LoVo (cell line): ENCODE results near the gene CADPS.

Experiments
- DNase-seq: peaks from one replicate; pipeline ENCODE4 v3.0.0-alpha.2; 2016; ENCODE audit warnings: low spot score

Gene CADPS

GRCh38 chr3:62874711-62875557, at the start of gene CADPS:
TSS of gene CADPS (minus strand) at chr3:62875416. CDS start at chr3:62875029, 387 bp downstream.
- DNase-seq, result no peak

DNA sequence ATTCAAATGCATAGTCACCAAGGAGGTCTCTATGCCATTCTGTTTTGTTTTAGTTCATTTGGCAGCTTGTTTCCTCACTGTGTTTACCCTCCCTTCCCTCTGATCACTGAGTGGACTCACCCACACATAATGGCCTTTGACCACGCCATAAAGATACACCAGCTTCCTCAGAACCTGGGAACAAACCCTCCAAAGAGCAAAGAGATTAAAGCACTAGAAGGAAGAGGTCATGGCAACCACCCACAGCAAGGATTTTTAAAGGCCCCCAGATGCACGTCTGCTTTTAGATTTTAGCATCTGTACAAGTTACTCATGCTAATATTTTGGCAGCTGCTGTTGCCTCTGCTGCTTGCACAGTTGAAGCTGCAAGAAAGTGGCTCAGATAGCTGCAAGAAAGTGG, 47.9 kb upstream of the CADPS start:
- DNase-seq, result no peak

GRCh38 chr3:62922326-62922725, 47.1 kb upstream of the CADPS start:
- no peak for DNase-seq

- no peak for DNase-seq
Observed at GRCh38 chr3:62920466-62920784, 45.2 kb upstream of the CADPS start.

DNA sequence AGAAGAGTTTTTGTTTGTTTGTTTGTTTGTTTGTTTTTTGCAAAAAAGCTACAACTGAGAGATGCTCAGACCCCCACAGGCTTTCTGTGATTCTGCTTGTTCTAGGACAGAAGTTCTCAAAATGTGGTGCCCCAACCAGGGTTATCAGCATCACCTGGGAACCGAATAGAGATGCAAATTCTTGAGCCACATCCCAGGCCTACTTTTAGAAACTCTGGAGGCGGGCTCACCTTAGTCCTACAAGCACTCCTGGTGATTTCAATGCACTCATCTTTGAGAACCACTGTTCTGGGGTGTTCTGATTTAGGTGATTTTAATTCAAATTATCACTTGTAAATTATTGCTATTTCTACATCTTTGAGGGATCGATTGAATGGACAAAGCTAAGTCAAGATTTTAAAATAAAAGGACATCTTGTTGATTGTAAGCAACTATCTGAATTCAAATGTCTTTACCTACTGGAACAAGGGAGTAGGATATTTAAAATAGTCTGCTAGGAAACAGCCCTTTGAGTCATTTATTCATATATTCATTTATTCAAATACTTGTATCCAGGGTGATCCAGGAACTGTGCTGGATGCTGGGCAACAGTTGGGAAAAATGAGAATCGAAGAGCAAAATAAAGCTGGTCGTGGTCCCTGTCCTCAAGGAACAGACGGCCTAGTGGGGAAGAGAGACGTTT, 44.7 kb upstream of the CADPS start:
- no peak for DNase-seq

DNA sequence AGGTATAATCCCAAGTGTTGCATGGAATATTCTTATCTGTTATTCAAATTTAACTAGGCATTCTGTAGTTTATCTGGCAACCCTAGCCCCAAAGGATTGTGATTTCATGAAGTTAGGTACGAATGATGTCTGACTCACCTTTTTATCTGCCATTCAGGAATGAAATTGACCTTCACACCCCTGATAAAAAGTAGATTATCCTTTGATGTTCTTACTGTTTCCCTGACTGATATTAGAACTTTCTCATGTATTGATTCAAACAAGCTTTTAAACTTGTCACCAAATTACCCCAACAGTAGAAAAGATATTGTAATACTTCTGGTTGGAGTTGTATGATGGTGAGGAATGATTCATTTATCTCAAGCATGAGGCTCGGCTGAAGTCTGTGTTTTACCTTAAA, 43.6 kb upstream of the CADPS start:
- peak; percentile 60 for DNase-seq

DNA sequence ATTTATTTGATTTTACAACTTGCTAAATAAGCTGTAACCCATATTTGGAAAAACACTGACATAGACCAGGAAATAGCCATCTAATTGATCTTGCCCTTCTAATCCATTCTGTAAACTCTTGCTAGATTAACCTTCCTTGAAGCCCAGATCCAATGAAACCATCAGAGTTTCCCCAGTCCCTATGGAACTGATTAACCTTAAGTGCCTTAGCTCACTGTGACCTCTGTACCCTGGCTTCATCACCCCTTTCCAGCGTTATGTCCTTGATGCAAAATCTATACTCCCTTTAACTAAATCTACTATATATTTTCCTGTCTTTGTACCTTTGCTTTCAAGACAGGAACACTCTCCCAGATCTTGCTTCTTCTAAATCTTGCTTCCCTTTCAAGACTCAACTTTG, 42.9 kb upstream of the CADPS start:
- DNase-seq, result no peak

GRCh38 chr3:62911526-62911925, 36.3 kb upstream of the CADPS start:
- DNase-seq, result no peak

DNA sequence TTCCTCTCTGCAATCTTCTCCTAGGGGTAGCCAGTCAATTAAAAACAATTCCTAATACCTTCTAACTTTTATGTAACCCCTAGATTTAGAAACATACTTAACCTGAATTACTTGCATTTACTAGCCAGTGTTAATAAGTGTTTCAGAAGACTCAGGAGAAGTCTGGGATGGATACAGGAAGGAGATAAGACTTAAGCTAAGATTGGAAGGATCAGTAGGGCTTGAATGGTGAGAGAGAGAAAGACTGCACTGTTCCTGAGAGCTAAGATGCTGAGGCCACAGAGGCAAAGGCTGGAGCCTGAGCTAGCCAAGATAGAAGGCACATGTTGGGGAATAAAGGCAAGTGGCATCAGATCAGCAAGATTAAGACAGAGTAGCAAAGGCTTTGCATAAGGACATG, 30.1 kb upstream of the CADPS start:
- no peak for DNase-seq

DNA sequence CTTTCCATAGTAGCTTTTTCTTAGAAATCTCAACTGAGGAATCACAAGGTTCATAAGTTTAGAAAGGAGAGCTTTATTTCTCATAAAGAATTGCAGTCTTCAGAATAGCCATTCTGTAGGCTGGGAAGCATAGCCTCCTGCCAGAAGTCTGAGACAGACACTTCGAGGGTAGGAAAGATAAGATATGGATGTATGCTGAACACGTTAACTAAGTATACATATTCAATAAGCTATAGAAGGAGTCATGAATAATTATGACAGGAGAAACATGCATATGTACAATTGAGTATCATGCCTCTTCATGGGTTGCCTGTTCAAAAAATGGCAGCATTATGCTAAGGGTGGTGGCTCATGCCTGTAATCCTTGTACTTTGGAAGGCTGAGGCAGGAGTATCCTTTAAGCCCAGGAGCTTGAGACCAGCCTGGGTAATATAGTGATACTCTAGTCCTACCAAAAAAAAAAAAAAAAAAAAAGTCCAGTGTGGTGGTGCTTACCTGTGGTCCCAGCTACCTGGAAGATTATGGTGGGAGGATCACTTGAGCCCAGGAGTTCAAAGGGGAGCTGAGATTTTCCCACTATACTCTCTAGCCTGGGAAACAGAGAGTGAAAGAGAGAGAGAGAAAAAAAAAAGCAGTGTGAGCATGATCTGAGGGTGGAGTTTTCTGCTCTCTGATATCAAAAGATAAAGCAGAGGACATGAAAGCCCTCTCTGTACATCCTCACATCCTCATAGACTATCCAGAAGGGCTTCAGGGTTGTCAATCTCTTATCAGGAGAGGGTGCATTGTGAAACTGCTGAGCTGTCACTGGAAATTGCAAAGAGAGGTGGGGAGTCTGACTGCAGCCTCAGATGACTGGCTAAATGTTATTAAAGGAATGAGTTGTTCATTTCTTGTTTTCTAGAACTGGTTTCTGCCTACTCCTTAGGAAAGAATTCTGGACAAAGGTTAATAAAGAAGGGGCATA, 23.6 kb upstream of the CADPS start:
- DNase-seq, result no peak

GRCh38 chr3:62895901-62896300, 20.7 kb upstream of the CADPS start:
- DNase-seq, result no peak

DNA sequence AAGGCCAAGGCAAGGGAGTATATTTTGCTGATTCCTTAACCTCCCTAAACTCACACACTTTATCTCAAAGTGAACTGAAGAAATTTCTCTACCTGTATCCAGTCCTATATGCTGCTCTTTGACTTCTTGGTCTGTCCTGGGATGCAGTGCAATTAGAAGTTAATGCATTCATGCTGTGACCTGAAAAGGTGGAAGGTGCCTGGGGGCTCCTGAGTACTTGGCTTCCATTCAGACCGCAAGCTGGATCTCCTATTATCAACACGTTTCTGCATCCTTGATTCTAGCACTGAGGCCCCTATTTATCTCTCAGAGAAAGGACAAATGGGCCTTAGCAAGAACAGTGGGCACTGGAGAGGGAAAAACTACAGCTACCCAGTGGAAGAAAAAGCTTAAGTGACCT, 17.7 kb upstream of the CADPS start:
- DNase-seq, result no peak

DNA sequence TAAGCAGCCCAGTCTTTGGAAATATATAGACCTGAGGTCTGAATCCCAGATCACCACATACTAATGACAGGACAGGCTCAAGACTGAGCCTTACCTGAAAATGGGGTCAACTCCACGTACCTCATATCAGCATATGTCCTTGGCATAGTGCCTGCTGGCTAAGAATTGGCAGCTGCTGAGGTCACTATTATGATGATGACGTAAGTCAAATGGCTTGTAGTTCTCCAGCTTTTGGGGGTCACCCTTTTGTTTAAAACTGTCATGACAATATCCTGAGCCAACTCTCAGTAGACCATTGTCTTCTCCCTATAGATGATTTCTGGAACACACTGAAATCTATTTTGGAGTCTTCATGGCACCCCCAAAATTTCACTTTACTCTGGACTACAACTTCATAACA, 16.8 kb upstream of the CADPS start:
- no peak for DNase-seq

DNA sequence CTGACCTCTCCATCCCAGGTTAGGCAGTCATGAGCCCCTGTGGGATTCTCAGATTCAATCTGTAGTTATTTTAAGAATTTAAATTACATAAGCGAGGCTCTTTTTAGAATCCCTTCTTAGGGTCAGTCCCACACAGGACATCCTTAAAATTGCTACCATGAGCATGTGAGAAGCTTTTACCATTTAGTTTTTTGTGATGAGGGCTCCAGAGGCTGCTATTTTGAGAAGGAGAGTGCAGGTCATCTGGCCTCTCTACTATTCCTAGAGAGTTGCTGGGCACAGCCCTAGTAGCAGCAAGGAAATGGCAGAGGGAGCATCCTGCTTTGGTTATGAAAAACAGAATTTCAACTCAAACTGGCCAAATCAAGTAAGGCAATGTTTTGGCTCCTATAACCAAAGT, 13.6 kb upstream of the CADPS start:
- no peak for DNase-seq

DNA sequence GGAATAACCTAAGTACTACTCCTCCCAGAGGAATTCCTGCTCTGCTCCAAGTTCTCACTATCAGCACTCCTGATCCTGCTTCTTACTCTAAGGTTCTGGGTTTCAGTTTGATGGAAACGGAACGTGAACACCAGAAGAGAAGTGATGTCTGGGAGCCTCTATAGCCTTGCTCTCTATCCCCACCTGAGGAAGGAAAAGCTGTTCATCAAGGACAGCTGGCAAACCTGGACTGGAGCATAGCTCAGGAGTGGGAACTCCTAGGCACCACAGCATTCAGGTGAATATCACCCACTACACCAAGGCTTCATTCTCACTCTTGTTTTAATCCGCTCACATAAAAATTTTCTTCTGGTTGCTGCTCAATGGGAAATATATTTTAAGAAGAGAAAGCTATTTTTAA, 13.0 kb upstream of the CADPS start:
- DNase-seq, result no peak

GRCh38 chr3:62885136-62885535, 9.9 kb upstream of the CADPS start:
- DNase-seq, result no peak

- no peak for DNase-seq
Observed at GRCh38 chr3:62884096-62884870, 9.1 kb upstream of the CADPS start.

DNA sequence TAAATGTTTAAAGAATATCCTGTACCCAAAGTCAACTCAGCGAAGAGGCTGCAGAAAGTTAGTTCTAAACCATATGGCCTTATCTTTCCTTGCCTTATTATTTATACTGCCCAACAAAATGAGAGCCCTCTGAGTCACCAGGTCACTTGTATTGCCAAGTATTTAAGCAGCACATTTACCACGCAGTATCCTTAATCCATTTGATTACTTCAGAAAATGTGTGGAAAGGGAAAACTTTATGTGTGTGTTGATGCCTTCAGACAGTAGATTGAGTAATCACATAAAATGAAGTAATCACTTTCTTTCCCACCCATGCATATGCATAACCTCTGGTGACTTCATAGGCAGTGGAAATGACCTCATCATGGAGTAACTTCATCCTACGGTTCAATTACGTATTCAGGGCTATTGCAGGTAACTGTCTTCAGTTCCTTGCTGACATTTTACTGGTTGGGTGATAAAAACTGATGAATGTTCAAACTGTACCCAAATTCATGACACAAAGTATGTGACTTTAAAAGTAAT, 7.5 kb upstream of the CADPS start:
- DNase-seq, result no peak

DNA sequence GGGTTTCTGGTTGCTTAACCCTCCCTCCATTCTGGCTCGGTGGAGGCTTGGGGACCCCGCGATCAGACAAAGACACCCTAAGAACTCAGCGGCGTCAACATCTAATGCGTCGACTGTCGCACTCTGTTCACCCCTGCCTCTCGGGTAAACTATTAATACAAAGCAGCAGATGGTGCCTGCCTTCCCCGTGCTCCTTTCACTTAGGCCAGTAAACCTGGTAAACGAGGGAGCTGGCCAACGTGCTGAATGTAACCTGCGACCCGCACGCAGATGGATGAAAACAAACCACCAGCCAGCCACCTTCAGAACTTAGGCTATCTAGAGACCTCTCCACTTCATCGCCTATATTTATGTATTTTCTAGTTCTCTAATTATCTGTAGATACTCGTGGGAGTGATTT, 848 bp upstream of the CADPS start:
- peak; percentile 56 for DNase-seq

- DNase-seq, result no peak
Observed at GRCh38 chr3:62875558-62876002, 364 bp upstream of the CADPS start.
